GM12878 (cell line): ENCODE data around the gene FAM50A. TPM values are rescaled to one million over a fixed set of nuclear protein-coding genes. Genes with fewer than 3 reads are reported as not detected.

ENCODE experiments used
- ATAC-seq: fragments of 200-7000 bp; cut with Tn5 transposase; 3 replicates; pipeline ENCODE4 v1.9.1; 2020; ENCODE audit warnings: mild to moderate bottlenecking, moderate library complexity
- BruUV-seq: library from RNA; stranded (reverse); fragments of 400-500 nt; replicated peaks from 2 replicates; lab custom pipeline; 2021; lab: Mats Ljungman, UMichigan
- CTCF ChIA-PET: fragments of 300-600 bp; sonication (Branson Sonifier 250); formaldehyde crosslinking; extraction: SDS; loops from one replicate; lab custom pipeline; 2021; ENCODE audit warnings: inconsistent platforms; lab: Yijun Ruan, JAX
- POLR2A ChIA-PET: fragments of 350-600 bp; formaldehyde crosslinking; extraction: SDS; loops from one replicate; lab custom pipeline; 2021; ENCODE audit warnings: inconsistent platforms; lab: Charles Lee
- RAD21 ChIA-PET: fragments of 300-600 bp; sonication (Branson Sonifier 250); formaldehyde crosslinking; loops from one replicate; lab custom pipeline; 2023; ENCODE audit warnings: antibody characterized with exemption; ENCODE audit not compliant: unreplicated experiment; lab: Charles Lee
- SMC1A ChIA-PET: fragments of 300-600 bp; sonication (Branson Sonifier 250); formaldehyde crosslinking; loops from one replicate; lab custom pipeline; 2023; ENCODE audit not compliant: unreplicated experiment, uncharacterized antibody; lab: Charles Lee
- DNase-seq: peaks from one replicate; pipeline ENCODE4 v3.0.0-alpha.2; 2011; ENCODE audit warnings: low read depth, low spot score
- FAIRE-seq: peaks from 3 replicates; lab custom pipeline; 2011; peaks lifted over from hg19 to GRCh38; lab: Jason Lieb, UNC
- H2AFZ ChIP-seq: 2 replicates; pipeline ENCODE4 v1.6.0; 2011; ENCODE audit warnings: low read depth, low read length, control low read depth; ENCODE audit not compliant: control insufficient read depth
- H3K27ac ChIP-seq: 2 replicates; pipeline ENCODE4 v1.5.1; 2011; ENCODE audit warnings: control low read depth; ENCODE audit not compliant: control insufficient read depth, insufficient read depth
- H3K27me3 ChIP-seq, 2 experiments: replicated peaks in 1 of 2; 2 replicates each; pipeline versions ENCODE4 v1.6.0 to v1.6.1; 2011; ENCODE audit warnings: low read length in 1 of 2; ENCODE audit not compliant: control insufficient read depth in 2 of 2, insufficient read depth in 2 of 2
- H3K36me3 ChIP-seq, 2 experiments: 2 replicates each; pipeline ENCODE4 v1.5.1; 2011; ENCODE audit warnings: low read length in 1 of 2; ENCODE audit not compliant: control insufficient read depth in 2 of 2, insufficient read depth in 2 of 2
- H3K4me1 ChIP-seq: 2 replicates; pipeline ENCODE4 v1.6.1; 2011; ENCODE audit warnings: mild to moderate bottlenecking, low read length, moderate library complexity, mixed read lengths; ENCODE audit not compliant: control insufficient read depth, insufficient read depth
- H3K4me2 ChIP-seq: 2 replicates; pipeline ENCODE4 v1.6.0; 2011; ENCODE audit warnings: control low read depth; ENCODE audit not compliant: control insufficient read depth, insufficient read depth
- H3K4me3 ChIP-seq: fragments of 200-600 bp; sonication (generic); 2 replicates; pipeline ENCODE4 v1.5.1; 2016
- H3K79me2 ChIP-seq: 2 replicates; pipeline ENCODE4 v1.6.0; 2011; ENCODE audit warnings: low read length; ENCODE audit not compliant: control insufficient read depth, insufficient read depth
- H3K9ac ChIP-seq: 2 replicates; pipeline ENCODE4 v1.8.0; 2011; ENCODE audit warnings: low read length, control low read depth, mixed read lengths; ENCODE audit not compliant: control insufficient read depth, insufficient read depth
- H3K9me3 ChIP-seq: replicated peaks from 3 replicates; pipeline ENCODE4 v1.5.1; 2011; ENCODE audit warnings: mild to moderate bottlenecking, low read length; ENCODE audit not compliant: control insufficient read depth, insufficient read depth
- H4K20me1 ChIP-seq: 2 replicates; pipeline ENCODE4 v1.6.0; 2011; ENCODE audit not compliant: control insufficient read depth, insufficient read depth
- ATF2 ChIP-seq: IDR thresholded peaks from 2 replicates; pipeline ENCODE4 v1.6.1; 2012; ENCODE audit warnings: low read length, inconsistent platforms
- ATF7 ChIP-seq: fragments of 450-650 bp; IDR thresholded peaks from 2 replicates; pipeline ENCODE4 v1.6.1; 2016; ENCODE audit warnings: low read depth, mild to moderate bottlenecking
- BACH1 ChIP-seq: fragments of 450-650 bp; IDR thresholded peaks from 2 replicates; pipeline ENCODE4 v1.6.1; 2017; ENCODE audit warnings: mild to moderate bottlenecking, borderline replicate concordance
- BCL3 ChIP-seq: IDR thresholded peaks from 2 replicates; pipeline ENCODE4 v1.6.1; 2011; ENCODE audit warnings: borderline replicate concordance, low read depth, mild to moderate bottlenecking, moderate library complexity, low read length; ENCODE audit not compliant: insufficient read depth, poor library complexity, severe bottlenecking
- CBX3 ChIP-seq: fragments of 200-600 bp; sonication (generic); IDR thresholded peaks from 2 replicates; pipeline ENCODE4 v1.6.1; 2016; ENCODE audit warnings: low read depth, borderline replicate concordance
- EED ChIP-seq: sonication (generic); IDR thresholded peaks from 2 replicates; pipeline ENCODE4 v1.6.1; 2016; ENCODE audit warnings: antibody characterized with exemption, low read depth
- EP300 ChIP-seq, 2 experiments: fragments of 150-350 bp in 1 of 2; IDR thresholded peaks; 2 replicates each; pipeline ENCODE4 v1.6.1; 2011 to 2012; ENCODE audit warnings: low read depth in 2 of 2, low read length in 2 of 2, borderline replicate concordance in 1 of 2, improper control_type of control experiment in 1 of 2, inconsistent platforms in 1 of 2; ENCODE audit not compliant: control insufficient read depth in 1 of 2
- FOXK2 ChIP-seq: fragments of 450-650 bp; IDR thresholded peaks from 2 replicates; pipeline ENCODE4 v1.6.1; 2017; ENCODE audit warnings: mild to moderate bottlenecking, moderate library complexity
- HCFC1 ChIP-seq: fragments of 150-350 bp; IDR thresholded peaks from 2 replicates; pipeline ENCODE4 v1.6.1; 2014; ENCODE audit warnings: low read length
- IRF3 ChIP-seq: fragments of 450-650 bp; IDR thresholded peaks from 2 replicates; pipeline ENCODE4 v1.6.1; 2014; ENCODE audit warnings: mild to moderate bottlenecking
- MEF2A ChIP-seq: IDR thresholded peaks from 2 replicates; pipeline ENCODE4 v1.6.1; 2011; ENCODE audit warnings: low read depth, mild to moderate bottlenecking, low read length, moderate library complexity; ENCODE audit not compliant: insufficient read depth
- RCOR1 ChIP-seq: conservative IDR thresholded peaks from 2 replicates; pipeline ENCODE4 v1.6.1; 2012; ENCODE audit warnings: low read depth, low read length, improper control_type of control experiment
- RELA ChIP-seq: fragments of 450-650 bp; IDR thresholded peaks from 2 replicates; pipeline ENCODE4 v1.8.0; 2014; ENCODE audit warnings: borderline replicate concordance; ENCODE audit not compliant: partially characterized antibody
- SRF ChIP-seq, 2 experiments: IDR thresholded peaks; 2 replicates each; pipeline ENCODE4 v1.6.1; 2011; ENCODE audit warnings: low read depth in 2 of 2, low read length in 2 of 2, mild to moderate bottlenecking in 1 of 2, moderate library complexity in 1 of 2
- YBX1 ChIP-seq: fragments of 450-650 bp; IDR thresholded peaks from 2 replicates; pipeline ENCODE4 v1.6.1; 2016; ENCODE audit warnings: antibody characterized with exemption
- WGBS: methylation state at CpG from one replicate; pipeline ENCODE4 v1.1.6; 2016; ENCODE audit warnings: low lambda C conversion rate; ENCODE audit not compliant: insufficient replicate concordance, insufficient coverage; ENCODE audit errors: missing lambda C conversion rate; 5-methylcytosine and 5-hydroxymethylcytosine counted together
- in situ Hi-C: fragments of 300-500 bp; cut with MboI; formaldehyde crosslinking; loops from 9 replicates; pipeline ENCODE4 v1.14.3; 2018; ENCODE audit warnings: mixed read lengths
- intact Hi-C: fragments of 100-400 bp; cut with micrococcal nuclease; formaldehyde crosslinking; loops from one replicate; pipeline ENCODE4 v1.14.2; 2022; ENCODE audit not compliant: unreplicated experiment
- polyA plus RNA-seq, 11 experiments: library from polyadenylated mRNA; depleted of rRNA in 4 of 11; unstranded in 6 of 11; stranded (reverse) in 5 of 11; fragments of >200 nt; fragmentation: Nextera tagmentation in 4 of 11; fragmentation: Illumina TruSeq in 1 of 11; extraction: Ambion mirVana in 4 of 11; extraction: Trizol in 1 of 11; gene quantifications; 1 replicate in 1 of 11; 2 replicates in 10 of 11; pipeline versions ENCODE4 v1.2.1 to v1.2.3, GENCODE V29; 2011 to 2016; ENCODE audit warnings: inconsistent platforms in 2 of 11, missing spikeins in 2 of 11, low read depth in 1 of 11
- total RNA-seq, 4 experiments: library from RNA; depleted of rRNA in 3 of 4; stranded (reverse); fragments of >200 nt in 3 of 4; fragmentation: Illumina TruSeq in 1 of 4; extraction: Trizol in 1 of 4; gene quantifications; 2 replicates each; pipeline versions ENCODE4 v1.2.1 to v1.2.3, GENCODE V29; 2013 to 2021

The FAM50A gene
- total and polyA plus RNA-seq, 10 of the 15 experiments (the other 5 are each of a cell fraction or from before 2014, with no cell fraction given) = 4.2 to 46.7 (median 34.6) TPM

GRCh38 chrX:154481195-154481594 lies 37.3 kb downstream of the FAM50A start:
- no peak for FAIRE-seq
- SMC1A ChIA-PET = interaction anchor here (0.9 kb wide), 1 partner anchor 46 kb away, joined by 5 read pairs; no protein-coding TSS in a partner anchor
- TF ChIP-seq ATF2 = no peak
- TF ChIP-seq HCFC1 = no peak
- no peak for TF ChIP-seq YBX1
- no peak for TF ChIP-seq BACH1
- TF ChIP-seq BCL3 = no peak
- no peak for TF ChIP-seq CBX3
- no peak for TF ChIP-seq EP300 (IDR thresholded peaks at IDR 0.05; ENCODE audit: borderline replicate concordance in 1 of 2, control insufficient read depth in 1 of 2, low read depth in 2 of 2, low read length in 2 of 2)
- TF ChIP-seq RELA = no peak
- TF ChIP-seq SRF (IDR thresholded peaks at IDR 0.05; ENCODE audit: low read depth in 2 of 2, low read length in 2 of 2) = no peak
- no peak for TF ChIP-seq FOXK2
- no peak for TF ChIP-seq MEF2A
- no peak for TF ChIP-seq RCOR1
- no peak for TF ChIP-seq IRF3
- TF ChIP-seq EED = no peak
- TF ChIP-seq ATF7 = no peak
- TF ChIP-seq, all 136 proteins: peak for 0
- ChIA-PET CTCF (interaction anchor here (1.2 to 2.5 kb wide), 2 partner anchors 46 to 107 kb away, joined by 3 to 8 read pairs; no protein-coding TSS in a partner anchor), RAD21 (no interaction called here), POLR2A (interaction anchor here (0.6 to 1.4 kb wide), 4 partner anchors 8 to 69 kb away, joined by 3 to 5 read pairs (median 4); partner anchors contain the start of gene SLC10A3)
- no peaks in the 10 kb centered on the region for H3K27me3 ChIP-seq
- no peak for DNase-seq
- H3K4me3 ChIP-seq = no peak overlapping the region
- intact Hi-C loops (no loop called here), in situ Hi-C loops (no loop called here)
- H3K36me3 ChIP-seq = no peaks in the 10 kb centered on the region; a peak in 2 of 4 replicates
- WGBS = 53% methylated on average over 4 of the region's 5 CpGs
- no TSS peak for BruUV-seq
- H3K4me2 ChIP-seq = no peak overlapping the region
- H3K9ac ChIP-seq = no peak overlapping the region
- no peak overlapping the region for H3K27ac ChIP-seq
- no peak for ATAC-seq
- no peaks in the 10 kb centered on the region for H4K20me1 ChIP-seq
- no peaks in the 10 kb centered on the region for H3K9me3 ChIP-seq
- peaks cover 8% of the 10 kb centered on the region; the same call in 1 of the 2 replicates for H3K4me1 ChIP-seq
- H2AFZ ChIP-seq = no peak overlapping the region
- peaks cover 16% of the 10 kb centered on the region for H3K79me2 ChIP-seq
